Keratinocyte (primary cell): ENCODE data around the gene C4orf17.

Experiments used
- EZH2 ChIP-seq: IDR thresholded peaks from one replicate; pipeline ENCODE4 v1.6.1; 2012; ENCODE audit warnings: inconsistent platforms, mild to moderate bottlenecking, low read length, moderate library complexity
- TF ChIP-seq, protein P1 (sequence below), 3 experiments: IDR thresholded peaks in 1 of 3; conservative IDR thresholded peaks in 1 of 3; optimal IDR thresholded peaks in 1 of 3; 2 replicates in 2 of 3; 3 replicates in 1 of 3; pipeline versions ENCODE3 to v1.5.1; 2011; ENCODE audit warnings: low read length in 3 of 3, mild to moderate bottlenecking in 3 of 3, moderate library complexity in 2 of 3, control low read depth in 1 of 3, inconsistent platforms in 1 of 3; ENCODE audit not compliant: insufficient read depth in 2 of 3; ENCODE audit errors: extremely low read depth in 1 of 3

DNA sequence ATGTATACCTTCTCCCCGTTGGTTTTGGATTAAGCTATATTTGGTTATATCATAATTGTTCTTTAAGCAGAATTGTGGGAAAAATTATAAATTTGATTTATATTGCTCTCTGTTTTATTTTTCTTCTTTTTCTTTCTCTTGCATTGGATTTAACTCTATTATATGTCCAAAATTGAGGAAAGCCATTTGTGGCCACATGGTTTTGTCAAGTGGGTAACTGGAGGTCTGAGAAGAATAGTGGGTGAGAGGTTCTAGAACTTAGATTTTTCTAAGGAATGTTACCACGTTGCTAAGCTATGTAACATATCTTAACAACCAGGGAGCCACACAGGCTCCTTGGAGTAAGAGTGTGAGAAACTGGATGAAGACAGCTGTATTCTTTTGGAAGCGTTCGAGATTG is at the start of gene C4orf17:
- TF ChIP-seq, protein P1, sequence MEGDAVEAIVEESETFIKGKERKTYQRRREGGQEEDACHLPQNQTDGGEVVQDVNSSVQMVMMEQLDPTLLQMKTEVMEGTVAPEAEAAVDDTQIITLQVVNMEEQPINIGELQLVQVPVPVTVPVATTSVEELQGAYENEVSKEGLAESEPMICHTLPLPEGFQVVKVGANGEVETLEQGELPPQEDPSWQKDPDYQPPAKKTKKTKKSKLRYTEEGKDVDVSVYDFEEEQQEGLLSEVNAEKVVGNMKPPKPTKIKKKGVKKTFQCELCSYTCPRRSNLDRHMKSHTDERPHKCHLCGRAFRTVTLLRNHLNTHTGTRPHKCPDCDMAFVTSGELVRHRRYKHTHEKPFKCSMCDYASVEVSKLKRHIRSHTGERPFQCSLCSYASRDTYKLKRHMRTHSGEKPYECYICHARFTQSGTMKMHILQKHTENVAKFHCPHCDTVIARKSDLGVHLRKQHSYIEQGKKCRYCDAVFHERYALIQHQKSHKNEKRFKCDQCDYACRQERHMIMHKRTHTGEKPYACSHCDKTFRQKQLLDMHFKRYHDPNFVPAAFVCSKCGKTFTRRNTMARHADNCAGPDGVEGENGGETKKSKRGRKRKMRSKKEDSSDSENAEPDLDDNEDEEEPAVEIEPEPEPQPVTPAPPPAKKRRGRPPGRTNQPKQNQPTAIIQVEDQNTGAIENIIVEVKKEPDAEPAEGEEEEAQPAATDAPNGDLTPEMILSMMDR (optimal IDR thresholded peaks at IDR 0.05 in 1 of 3, IDR thresholded peaks at IDR 0.05 in 1 of 3, conservative IDR thresholded peaks at IDR 0.05 in 1 of 3; ENCODE audit: extremely low read depth in 1 of 3, insufficient read depth in 2 of 3, low read length in 3 of 3): no peak
- TF ChIP-seq EZH2: no peak
